Endodermal cell (in vitro differentiated cells): ENCODE measurements around the gene LCN12. TPM values are rescaled to one million over a fixed set of nuclear protein-coding genes. Genes with fewer than 3 reads are reported as not detected.
A peak's percentile ranks its signal among the peaks of the same experiment; 100 is the strongest.

ENCODE experiments used
- DNase-seq: peaks from one replicate; pipeline ENCODE4 v3.0.0-alpha.2; 2017
- H3K27ac ChIP-seq: 2 replicates; pipeline ENCODE4 v1.5.1; 2013; ENCODE audit warnings: mild to moderate bottlenecking, low read depth, low read length, moderate library complexity
- H3K27me3 ChIP-seq: 2 replicates; pipeline ENCODE4 v1.6.1; 2013; ENCODE audit warnings: mild to moderate bottlenecking, low read length, moderate library complexity; ENCODE audit not compliant: insufficient read depth, control insufficient read depth, poor library complexity, severe bottlenecking
- H3K36me3 ChIP-seq: 2 replicates; pipeline ENCODE4 v1.7.0; 2013; ENCODE audit warnings: mild to moderate bottlenecking, low read length, moderate library complexity; ENCODE audit not compliant: control insufficient read depth, insufficient read depth
- H3K4me1 ChIP-seq: one replicate; pipeline ENCODE4 v1.7.0; 2013; ENCODE audit warnings: low read length; ENCODE audit not compliant: control insufficient read depth, insufficient read depth
- H3K4me3 ChIP-seq: 2 replicates; pipeline ENCODE4 v1.5.1; 2013; ENCODE audit warnings: mild to moderate bottlenecking, low read length, moderate library complexity
- H3K9ac ChIP-seq: 2 replicates; pipeline ENCODE4 v1.6.1; 2013; ENCODE audit warnings: mild to moderate bottlenecking, low read length, moderate library complexity; ENCODE audit not compliant: poor library complexity, severe bottlenecking; ENCODE audit errors: extremely low read depth
- H3K9me3 ChIP-seq: 2 replicates; pipeline ENCODE4 v1.6.1; 2013; ENCODE audit warnings: mild to moderate bottlenecking, low read length, moderate library complexity; ENCODE audit not compliant: control insufficient read depth
- H3K27ac Mint-ChIP-seq: 2 replicates; pipeline ENCODE4 v1.8.0; 2020; ENCODE audit warnings: mixed read lengths
- H3K27me3 Mint-ChIP-seq: 2 replicates; pipeline ENCODE4 v1.8.0; 2021; ENCODE audit warnings: mild to moderate bottlenecking, mixed read lengths; ENCODE audit not compliant: insufficient read depth
- H3K36me3 Mint-ChIP-seq: 2 replicates; pipeline ENCODE4 v1.8.0; 2020; ENCODE audit warnings: low read depth, mixed read lengths
- H3K4me1 Mint-ChIP-seq: 2 replicates; pipeline ENCODE4 v1.8.0; 2020; ENCODE audit warnings: mixed read lengths
- H3K4me3 Mint-ChIP-seq: 2 replicates; pipeline ENCODE4 v1.8.0; 2020; ENCODE audit warnings: mild to moderate bottlenecking, moderate library complexity, mixed read lengths
- H3K9me3 Mint-ChIP-seq: 2 replicates; pipeline ENCODE4 v1.8.0; 2020; ENCODE audit warnings: mild to moderate bottlenecking, mixed read lengths
- CTCF ChIP-seq: fragments of 200-600 bp; sonication (generic); conservative IDR thresholded peaks from 2 replicates; pipeline ENCODE4 v1.5.0; 2021; ENCODE audit warnings: antibody characterized with exemption, mild to moderate bottlenecking
- WGBS, 2 experiments: methylation state at CpG; one replicate each; pipeline versions ENCODE4 v1.1.5 to v1.1.7; 2013; ENCODE audit warnings: missing lambda C conversion rate in 2 of 2, mixed read lengths in 1 of 2; ENCODE audit not compliant: insufficient coverage in 1 of 2, insufficient read length in 1 of 2; 5-methylcytosine and 5-hydroxymethylcytosine counted together
- total RNA-seq, 2 donors: library from RNA; stranded (reverse); fragmentation: NEBNext Ultra II Directional in 1 of 2; extraction: Animal tissue kit (Norgen Biotek cat#: 25700) in 1 of 2; gene quantifications; 2 replicates in 1 of 2; 3 replicates in 1 of 2; pipeline ENCODE4 v1.2.1, GENCODE V29; 2021

Gene LCN12
- total RNA-seq, 2 donors from 2014 or later = 2.1 to 4.4 TPM

GRCh38 chr9:136941231-136942111 is 10.6 kb upstream of the LCN12 start:
- TF ChIP-seq CTCF = no peak
- H3K36me3 Mint-ChIP-seq = peaks cover 34% of the 10 kb centered on the region
- no peak overlapping the region for H3K4me3 Mint-ChIP-seq
- Histone ChIP-seq H3K4me1 (no peaks in the 10 kb centered on the region), H3K36me3 (peaks cover 34% of the 10 kb centered on the region), H3K27ac (no peak overlapping the region), H3K9ac (no peak overlapping the region), H3K27me3 (no peaks in the 10 kb centered on the region), H3K9me3 (no peaks in the 10 kb centered on the region), H3K4me3 (no peak overlapping the region)
- no peaks in the 10 kb centered on the region for H3K4me1 Mint-ChIP-seq
- H3K27me3 Mint-ChIP-seq = no peaks in the 10 kb centered on the region
- no peaks in the 10 kb centered on the region for H3K9me3 Mint-ChIP-seq
- DNase-seq = no peak
- no peak overlapping the region for H3K27ac Mint-ChIP-seq
- WGBS, 2 experiments = 96% methylated on average over 32 to 55 of the region's 55 CpGs

GRCh38 chr9:136942112-136942880 is 9.8 kb upstream of the LCN12 start:
- Mint-ChIP-seq H3K27ac (no peak overlapping the region), H3K4me3 (peak overlapping the region; percentile 63), H3K9me3 (no peaks in the 10 kb centered on the region), H3K27me3 (no peaks in the 10 kb centered on the region), H3K36me3 (peaks cover 30% of the 10 kb centered on the region), H3K4me1 (no peaks in the 10 kb centered on the region)
- Histone ChIP-seq H3K27ac (no peak overlapping the region), H3K9me3 (no peaks in the 10 kb centered on the region), H3K4me1 (no peaks in the 10 kb centered on the region), H3K4me3 (no peak overlapping the region), H3K36me3 (peaks cover 34% of the 10 kb centered on the region), H3K27me3 (no peaks in the 10 kb centered on the region), H3K9ac (no peak overlapping the region)
- DNase-seq = peak; percentile 38
- TF ChIP-seq CTCF = no peak
- 96% methylated on average over 46 to 60 of the region's 60 CpGs for WGBS, 2 experiments

GRCh38 chr9:136942881-136943230 is 9.2 kb upstream of the LCN12 start:
- peaks cover 34% of the 10 kb centered on the region for H3K36me3 ChIP-seq
- no peak for TF ChIP-seq CTCF
- no peaks in the 10 kb centered on the region for H3K9me3 ChIP-seq
- Mint-ChIP-seq H3K27me3 (no peaks in the 10 kb centered on the region), H3K9me3 (no peaks in the 10 kb centered on the region), H3K36me3 (peaks cover 28% of the 10 kb centered on the region), H3K4me1 (no peaks in the 10 kb centered on the region), H3K4me3 (peak overlapping the region; percentile 63), H3K27ac (no peak overlapping the region)
- 92 to 97% methylated on average over 15 to 16 of the region's 16 CpGs for WGBS, 2 experiments
- H3K27me3 ChIP-seq = no peaks in the 10 kb centered on the region
- H3K4me3 ChIP-seq = peak overlapping the region; percentile 81
- no peaks in the 10 kb centered on the region for H3K4me1 ChIP-seq
- DNase-seq = peak; percentile 39
- no peak overlapping the region for H3K27ac ChIP-seq
- H3K9ac ChIP-seq = no peak overlapping the region
